Activated CD4-positive, alpha-beta T cell treated with anti-CD3 and anti-CD28 coated beads for 36 hours (primary cell): ENCODE results near the gene FCER1A. TPM values are rescaled to one million over a fixed set of nuclear protein-coding genes. Genes with fewer than 3 reads are reported as not detected.
"Not testable (repeated sequence)": the region's sequence is repeated elsewhere in the genome, so short reads cannot be mapped to it uniquely, and the experiment has no call there.

Source experiments
- ATAC-seq: fragments of 200-7000 bp; cut with Tn5 transposase; one replicate; pipeline ENCODE4 v1.10.0; 2021; ENCODE audit warnings: mild to moderate bottlenecking, moderate library complexity
- CTCF ChIA-PET: fragments of 350-600 bp; sonication (Branson Sonifier 250); formaldehyde crosslinking; loops from one replicate; lab custom pipeline; 2021; ENCODE audit warnings: antibody characterized with exemption; lab: Charles Lee
- POLR2A ChIA-PET: fragments of 350-600 bp; sonication (Branson Sonifier 250); formaldehyde crosslinking; loops from one replicate; lab custom pipeline; 2021; ENCODE audit warnings: antibody characterized with exemption, inconsistent platforms; lab: Charles Lee
- DNase-seq: peaks from one replicate; pipeline ENCODE4 v3.0.0-alpha.2; 2020
- H3K27ac Mint-ChIP-seq: one replicate; pipeline ENCODE4 v1.8.0; 2021; ENCODE audit warnings: mixed read lengths
- H3K27me3 Mint-ChIP-seq: one replicate; pipeline ENCODE4 v1.8.0; 2021; ENCODE audit warnings: mixed read lengths
- H3K36me3 Mint-ChIP-seq: one replicate; pipeline ENCODE4 v1.8.0; 2021; ENCODE audit warnings: low read depth, mixed read lengths
- H3K4me1 Mint-ChIP-seq: one replicate; pipeline ENCODE4 v1.8.0; 2021; ENCODE audit warnings: mixed read lengths
- H3K4me3 Mint-ChIP-seq: one replicate; pipeline ENCODE4 v1.8.0; 2021; ENCODE audit warnings: mild to moderate bottlenecking, moderate library complexity, mixed read lengths
- H3K9me3 Mint-ChIP-seq: one replicate; pipeline ENCODE4 v1.8.0; 2021; ENCODE audit warnings: low read depth, mixed read lengths
- intact Hi-C, 2 experiments: fragments of 100-400 bp; cut with DNase I in 1 of 2; cut with micrococcal nuclease in 1 of 2; formaldehyde crosslinking; loops; one replicate each; pipeline versions ENCODE4 v1.14.2 to v1.15.1; 2022 to 2024; cut with DNase I, micrococcal nuclease
- total RNA-seq, 2 experiments: library from RNA; stranded (reverse); gene quantifications; one replicate each; pipeline ENCODE4 v1.2.3, GENCODE V29; 2021

Gene FCER1A
- total RNA-seq, 2 experiments from 2014 or later = not detected

GRCh38 chr1:159307346-159308020, 5.3 kb downstream of the FCER1A start:
- no peak for DNase-seq
- no peak overlapping the region for H3K4me3 Mint-ChIP-seq
- ATAC-seq = no peak
- H3K9me3 Mint-ChIP-seq = no peaks in the 10 kb centered on the region
- ChIA-PET POLR2A (no interaction called here), CTCF (no interaction called here)
- peaks cover 31% of the 10 kb centered on the region for H3K27me3 Mint-ChIP-seq
- intact Hi-C loops = no loop called here
- H3K27ac Mint-ChIP-seq = no peak overlapping the region
- H3K4me1 Mint-ChIP-seq = no peaks in the 10 kb centered on the region
- H3K36me3 Mint-ChIP-seq = no peaks in the 10 kb centered on the region

- ATAC-seq = no peak
- ChIA-PET POLR2A (no interaction called here), CTCF (no interaction called here)
- Mint-ChIP-seq H3K27ac (no peak overlapping the region), H3K4me1 (no peaks in the 10 kb centered on the region), H3K4me3 (no peak overlapping the region), H3K9me3 (no peaks in the 10 kb centered on the region), H3K36me3 (no peaks in the 10 kb centered on the region), H3K27me3 (peaks cover 17% of the 10 kb centered on the region)
- intact Hi-C loops = no loop called here
- no peak for DNase-seq
Observed at GRCh38 chr1:159311679-159312078, 9.5 kb downstream of the FCER1A start.

- CTCF ChIA-PET = no interaction called here
- DNase-seq (no peak), ATAC-seq (no peak)
- Mint-ChIP-seq H3K27me3 (peaks cover 14% of the 10 kb centered on the region), H3K4me1 (no peaks in the 10 kb centered on the region), H3K36me3 (no peaks in the 10 kb centered on the region), H3K9me3 (no peaks in the 10 kb centered on the region), H3K4me3 (no peak overlapping the region), H3K27ac (no peak overlapping the region)
- intact Hi-C loops = no loop called here
- POLR2A ChIA-PET = no interaction called here
Observed at GRCh38 chr1:159315381-159315780, 13.2 kb downstream of the FCER1A start.

GRCh38 chr1:159318784-159319551, 16.8 kb downstream of the FCER1A start:
- Mint-ChIP-seq H3K27me3 (peaks cover 14% of the 10 kb centered on the region), H3K4me1 (no peaks in the 10 kb centered on the region), H3K9me3 (peaks cover 5% of the 10 kb centered on the region), H3K27ac (no peak overlapping the region), H3K4me3 (no peak overlapping the region), H3K36me3 (no peaks in the 10 kb centered on the region)
- ChIA-PET CTCF (no interaction called here), POLR2A (no interaction called here)
- intact Hi-C loops = no loop called here
- no peak for ATAC-seq
- DNase-seq = no peak

GRCh38 chr1:159334797-159335196, 32.7 kb downstream of the FCER1A start:
- no peaks in the 10 kb centered on the region for H3K36me3 Mint-ChIP-seq
- intact Hi-C loops = no loop called here
- H3K4me1 Mint-ChIP-seq = no peaks in the 10 kb centered on the region
- H3K9me3 Mint-ChIP-seq = no peaks in the 10 kb centered on the region
- DNase-seq = no peak
- H3K4me3 Mint-ChIP-seq = no peak overlapping the region
- H3K27me3 Mint-ChIP-seq = peaks cover 2% of the 10 kb centered on the region
- ChIA-PET CTCF (no interaction called here), POLR2A (no interaction called here)
- no peak overlapping the region for H3K27ac Mint-ChIP-seq
- no peak for ATAC-seq

GRCh38 chr1:159338018-159338417, 35.9 kb downstream of the FCER1A start:
- Mint-ChIP-seq H3K4me3 (no peak overlapping the region), H3K36me3 (no peaks in the 10 kb centered on the region), H3K9me3 (no peaks in the 10 kb centered on the region), H3K27me3 (peaks cover 4% of the 10 kb centered on the region), H3K4me1 (no peaks in the 10 kb centered on the region), H3K27ac (no peak overlapping the region)
- intact Hi-C loops = no loop called here
- no peak for ATAC-seq
- no peak for DNase-seq
- ChIA-PET CTCF (no interaction called here), POLR2A (no interaction called here)

GRCh38 chr1:159339536-159339935, 37.4 kb downstream of the FCER1A start:
- Mint-ChIP-seq H3K27me3 (peaks cover 4% of the 10 kb centered on the region), H3K4me3 (no peak overlapping the region), H3K36me3 (no peaks in the 10 kb centered on the region), H3K9me3 (no peaks in the 10 kb centered on the region), H3K4me1 (no peaks in the 10 kb centered on the region), H3K27ac (no peak overlapping the region)
- ChIA-PET CTCF (no interaction called here), POLR2A (no interaction called here)
- ATAC-seq (no peak), DNase-seq (no peak)
- intact Hi-C loops = no loop called here

- no peaks in the 10 kb centered on the region for H3K36me3 Mint-ChIP-seq
- CTCF ChIA-PET = no interaction called here
Observed at GRCh38 chr1:159341736-159342135, 39.6 kb downstream of the FCER1A start.

GRCh38 chr1:159342761-159343425, 40.8 kb downstream of the FCER1A start:
- ChIA-PET POLR2A (interaction anchor here (0.7 kb wide), 1 partner anchor 338 kb away, joined by 3 read pairs; no protein-coding TSS in a partner anchor), CTCF (no interaction called here)
- ATAC-seq (no peak), DNase-seq (no peak)
- intact Hi-C loops = no loop called here
- Mint-ChIP-seq H3K27ac (no peak overlapping the region), H3K27me3 (peaks cover 8% of the 10 kb centered on the region), H3K9me3 (no peaks in the 10 kb centered on the region), H3K36me3 (no peaks in the 10 kb centered on the region), H3K4me3 (no peak overlapping the region), H3K4me1 (no peaks in the 10 kb centered on the region)

More at GRCh38 chr1:159341736-159342135, 39.6 kb downstream of the FCER1A start:
- peaks cover 8% of the 10 kb centered on the region for H3K27me3 Mint-ChIP-seq
- intact Hi-C loops = no loop called here
- POLR2A ChIA-PET = no interaction called here
- DNase-seq = no peak
- H3K4me3 Mint-ChIP-seq = no peak overlapping the region
- H3K9me3 Mint-ChIP-seq = no peaks in the 10 kb centered on the region
- H3K27ac Mint-ChIP-seq = no peak overlapping the region
- no peak for ATAC-seq
- no peaks in the 10 kb centered on the region for H3K4me1 Mint-ChIP-seq

- H3K27me3 Mint-ChIP-seq, H3K9me3 Mint-ChIP-seq, H3K4me3 Mint-ChIP-seq, POLR2A ChIA-PET, H3K36me3 Mint-ChIP-seq, H3K27ac Mint-ChIP-seq, H3K4me1 Mint-ChIP-seq, ATAC-seq, CTCF ChIA-PET, DNase-seq, intact Hi-C loops: not testable (repeated sequence)
Observed at GRCh38 chr1:159349374-159349773, 47.2 kb downstream of the FCER1A start.

GRCh38 chr1:159352436-159352835, 50.3 kb downstream of the FCER1A start:
- ChIA-PET CTCF (no interaction called here), POLR2A (no interaction called here)
- H3K4me1 Mint-ChIP-seq = no peaks in the 10 kb centered on the region
- intact Hi-C loops = no loop called here
- ATAC-seq (no peak), DNase-seq (no peak)
- peaks cover 12% of the 10 kb centered on the region for H3K27me3 Mint-ChIP-seq
- no peak overlapping the region for H3K27ac Mint-ChIP-seq
- no peak overlapping the region for H3K4me3 Mint-ChIP-seq
- H3K36me3 Mint-ChIP-seq = no peaks in the 10 kb centered on the region
- peaks cover 5% of the 10 kb centered on the region for H3K9me3 Mint-ChIP-seq
